ENCODE data around the gene GPANK1. TPM values are rescaled to one million over a fixed set of nuclear protein-coding genes. Genes with fewer than 3 reads are reported as not detected.

The GPANK1 gene
- total RNA-seq, 6 donors from 2014 or later, result 12.0 to 45.1 (median 16.6) TPM

DNA sequence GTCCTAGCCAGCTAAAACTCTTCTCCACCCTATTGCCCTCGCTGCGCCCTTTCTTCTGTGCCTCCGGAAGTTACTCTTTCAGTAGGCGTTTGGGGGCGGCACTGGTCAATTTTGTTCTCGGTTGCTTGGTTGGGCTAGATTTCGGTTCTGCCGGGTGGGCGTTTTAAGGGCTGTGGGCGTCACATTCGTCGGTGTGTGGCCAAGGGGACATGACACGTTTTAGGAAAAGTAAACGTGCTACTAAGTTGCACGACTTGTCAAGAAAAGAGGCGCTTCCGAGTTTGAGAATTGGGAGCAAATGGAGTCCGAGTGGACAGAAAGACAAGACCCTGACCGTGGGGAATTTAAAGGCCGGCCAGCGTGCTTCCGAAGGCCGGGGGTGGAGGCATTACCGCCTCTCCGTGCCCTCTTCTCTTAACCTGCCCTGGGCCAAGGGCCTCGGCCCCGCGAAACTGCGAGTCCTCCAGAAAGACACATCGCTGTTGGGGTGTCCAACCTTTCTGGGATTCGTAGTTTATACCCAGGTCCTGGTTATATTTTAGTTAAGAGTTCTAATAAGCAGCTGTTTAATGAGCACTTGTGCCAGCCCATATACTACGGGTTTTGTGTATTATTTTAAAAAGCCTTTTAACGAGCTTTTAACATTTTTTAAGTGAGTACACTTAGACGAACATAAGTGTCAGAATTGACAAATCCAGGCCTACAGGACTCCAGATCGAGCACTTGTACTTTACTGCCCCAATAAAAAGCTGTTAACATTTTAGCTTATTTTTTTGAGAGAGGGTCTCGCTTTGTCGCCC is 11.7 kb downstream of the GPANK1 start:
- TF ChIP-seq EP300 (IDR thresholded peaks at IDR 0.05) (no peak), CTCF (IDR thresholded peaks at IDR 0.05) (peak in 1 of 6 experiments; percentile 6), POLR2A (IDR thresholded peaks at IDR 0.05) (peak in 1 of 4 donors; percentile 78), POLR2AphosphoS5 (IDR thresholded peaks at IDR 0.05) (peak in 1 of 2 donors; percentile 71)
- WGBS, 2 donors, result 9 to 10% methylated on average over 34 to 37 of the region's 37 CpGs
- Histone ChIP-seq H3K27ac (peak overlapping the region; percentile 93 to 96 (median 94)), H3K4me3 (peak overlapping the region; percentile 33 to 83 (median 76)), H3K9me3 (no peaks in the 10 kb centered on the region), H3K27me3 (no peaks in the 10 kb centered on the region), H3K4me1 (peaks cover 23 to 37% (median 26%) of the 10 kb centered on the region in 4 donors), H3K36me3 (peaks cover 13 to 53% (median 24%) of the 10 kb centered on the region in 4 donors)
- DNase-seq (peak; percentile 80 to 89), ATAC-seq (ENCODE audit: low FRiP score in 2 of 2) (peak; percentile 91)

GRCh38 chr6:31651602-31652191 is 13.1 kb downstream of the GPANK1 start:
- peak; percentile 79 to 87 for ATAC-seq (ENCODE audit: low FRiP score in 2 of 2)
- 2 to 4% methylated on average over 15 to 29 of the region's 29 CpGs for WGBS, 2 donors
- Histone ChIP-seq H3K4me3 (peak overlapping the region; percentile 46 to 83 (median 76)), H3K27me3 (no peaks in the 10 kb centered on the region), H3K36me3 (peaks cover 25 to 58% (median 30%) of the 10 kb centered on the region in 4 donors), H3K27ac (peak overlapping the region; percentile 93 to 96 (median 94)), H3K4me1 (peaks cover 19 to 26% (median 21%) of the 10 kb centered on the region in 4 donors), H3K9me3 (no peaks in the 10 kb centered on the region)
- peak in 1 of 2 donors; percentile 88 for DNase-seq
- TF ChIP-seq EP300 (IDR thresholded peaks at IDR 0.05) (no peak), CTCF (IDR thresholded peaks at IDR 0.05) (no peak), POLR2AphosphoS5 (IDR thresholded peaks at IDR 0.05) (peak; percentile 8 to 58), POLR2A (IDR thresholded peaks at IDR 0.05) (peak in 1 of 4 donors; percentile 23)

DNA sequence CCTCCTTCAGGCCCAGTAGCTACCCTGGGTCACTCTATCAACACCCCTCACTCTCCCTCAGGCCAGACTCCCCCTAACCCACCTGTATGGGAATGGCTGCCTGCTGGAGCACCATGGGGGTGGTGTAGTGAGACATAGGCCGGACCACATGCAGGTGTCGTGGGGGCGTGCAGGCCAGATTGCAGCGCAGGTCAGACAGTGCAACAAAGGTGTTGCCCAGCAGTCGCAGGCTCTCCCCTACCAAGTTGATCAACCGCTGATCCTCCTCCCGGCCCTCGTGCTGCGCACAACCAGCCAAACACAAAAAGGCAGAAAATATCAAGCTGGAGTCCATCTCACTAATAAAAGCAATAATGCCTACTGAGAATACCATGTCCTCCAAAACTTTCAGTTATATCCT is 19.5 kb downstream of the GPANK1 start:
- Histone ChIP-seq H3K4me1 (peaks cover 0 to 2% (median 1%) of the 10 kb centered on the region in 4 donors), H3K27ac (no peak overlapping the region), H3K36me3 (peaks cover 72 to 100% (median 89%) of the 10 kb centered on the region in 4 donors), H3K27me3 (no peaks in the 10 kb centered on the region), H3K9me3 (no peaks in the 10 kb centered on the region), H3K4me3 (no peak overlapping the region)
- TF ChIP-seq POLR2AphosphoS5 (IDR thresholded peaks at IDR 0.05) (no peak), EP300 (IDR thresholded peaks at IDR 0.05) (no peak), POLR2A (IDR thresholded peaks at IDR 0.05) (no peak), CTCF (IDR thresholded peaks at IDR 0.05) (no peak)
- ATAC-seq (ENCODE audit: low FRiP score in 2 of 2), result no peak
- no peak for DNase-seq
- 93 to 100% methylated on average over 5 to 6 of the region's 9 CpGs for WGBS, 2 donors

GRCh38 chr6:31643818-31644454 is 20.9 kb downstream of the GPANK1 start:
- DNase-seq (no peak), ATAC-seq (ENCODE audit: low FRiP score in 2 of 2) (no peak)
- peaks cover 79 to 100% (median 95%) of the 10 kb centered on the region in 4 donors for H3K36me3 ChIP-seq
- 88 to 91% methylated on average over 9 to 17 of the region's 17 CpGs for WGBS, 2 donors
- H3K4me1 ChIP-seq, result no peaks in the 10 kb centered on the region
- TF ChIP-seq CTCF (IDR thresholded peaks at IDR 0.05) (no peak), POLR2A (IDR thresholded peaks at IDR 0.05) (no peak), EP300 (IDR thresholded peaks at IDR 0.05) (no peak), POLR2AphosphoS5 (IDR thresholded peaks at IDR 0.05) (no peak)
- no peak overlapping the region for H3K4me3 ChIP-seq
- no peaks in the 10 kb centered on the region for H3K9me3 ChIP-seq
- H3K27me3 ChIP-seq, result no peaks in the 10 kb centered on the region
- no peak overlapping the region for H3K27ac ChIP-seq

Measured in upper lobe of left lung (tissue), 6 donors.